Sigmoid colon (tissue), 7 donors: ENCODE data around the gene NANOS2. TPM values are rescaled to one million over a fixed set of nuclear protein-coding genes. Genes with fewer than 3 reads are reported as not detected.
A peak's percentile ranks its signal among the peaks of the same experiment; 100 is the strongest.

Experiments used
- DNase-seq: peaks from one replicate; pipeline ENCODE4 v3.0.0-alpha.2; 2019
- H3K27ac ChIP-seq, 4 donors: fragments of 200-600 bp; sonication (generic); one replicate each; pipeline ENCODE4 v1.5.1; 2016 to 2019; ENCODE audit warnings: mild to moderate bottlenecking in 1 of 4
- H3K27me3 ChIP-seq, 3 donors: fragments of 200-600 bp; sonication (generic); one replicate each; pipeline ENCODE4 v1.5.1; 2019; ENCODE audit warnings: mild to moderate bottlenecking in 1 of 3
- H3K36me3 ChIP-seq, 4 donors: fragments of 200-600 bp; sonication (generic); one replicate each; pipeline ENCODE4 v1.5.1; 2016 to 2019
- H3K4me1 ChIP-seq, 4 donors: fragments of 200-600 bp; sonication (generic); one replicate each; pipeline ENCODE4 v1.5.1; 2017 to 2019
- H3K4me3 ChIP-seq, 4 donors: fragments of 200-600 bp; sonication (generic); one replicate each; pipeline ENCODE4 v1.5.1; 2017 to 2019; ENCODE audit warnings: mild to moderate bottlenecking in 2 of 4, moderate library complexity in 1 of 4
- H3K9me3 ChIP-seq, 4 donors: fragments of 200-600 bp in 3 of 4; sonication (generic) in 3 of 4; one replicate each; pipeline versions ENCODE4 v1.5.1 to v1.6.1; 2013 to 2019
- EP300 ChIP-seq, 4 donors: sonication (generic); formaldehyde crosslinking; IDR thresholded peaks; one replicate each; pipeline ENCODE4 v1.6.1; 2017; ENCODE audit warnings: antibody characterized with exemption in 4 of 4
- POLR2A ChIP-seq, 2 donors: fragments of 450-650 bp; IDR thresholded peaks; one replicate each; pipeline ENCODE4 v1.6.1; 2016; ENCODE audit warnings: antibody characterized with exemption in 2 of 2, mild to moderate bottlenecking in 2 of 2, moderate library complexity in 2 of 2
- POLR2AphosphoS5 ChIP-seq, 4 donors: sonication (generic); formaldehyde crosslinking; IDR thresholded peaks; one replicate each; pipeline ENCODE4 v1.6.1; 2017; ENCODE audit warnings: antibody characterized with exemption in 4 of 4
- WGBS, 2 donors: extraction: QIAGEN DNeasy Blood & Tissue Kit; methylation state at CpG; one replicate each; pipeline ENCODE4 v1.1.7; 2013; 5-methylcytosine and 5-hydroxymethylcytosine counted together
- intact Hi-C: fragments of 100-400 bp; cut with DNase I; formaldehyde crosslinking; loops from one replicate; pipeline ENCODE4 v1.15.1; 2023
- polyA plus RNA-seq, 3 donors: library from polyadenylated mRNA; stranded (reverse); fragments of 200-250 nt; gene quantifications; one replicate each; pipeline ENCODE4 v1.2.3, GENCODE V29; 2013
- total RNA-seq, 4 donors: library from RNA; depleted of rRNA; stranded (reverse); fragments of >200 nt; gene quantifications; one replicate each; pipeline ENCODE4 v1.1.0, GENCODE V29; 2016
- TF ChIP-seq, protein P1 (sequence below), 4 experiments: fragments of 450-650 bp in 3 of 4; fragments of 200-600 bp in 1 of 4; IDR thresholded peaks; one replicate each; pipeline ENCODE4 v1.5.1; 2016 to 2019; ENCODE audit warnings: antibody characterized with exemption in 4 of 4, mild to moderate bottlenecking in 3 of 4, moderate library complexity in 2 of 4
- donor health status: healthy with polysubstance abuse.
- donor health status: Bipolar disorder and iron deficiency.
- donor health status: healthy.

Gene NANOS2
- total and polyA plus RNA-seq, 7 donors = 0.46 to 0.60 TPM; not detected in 5

DNA sequence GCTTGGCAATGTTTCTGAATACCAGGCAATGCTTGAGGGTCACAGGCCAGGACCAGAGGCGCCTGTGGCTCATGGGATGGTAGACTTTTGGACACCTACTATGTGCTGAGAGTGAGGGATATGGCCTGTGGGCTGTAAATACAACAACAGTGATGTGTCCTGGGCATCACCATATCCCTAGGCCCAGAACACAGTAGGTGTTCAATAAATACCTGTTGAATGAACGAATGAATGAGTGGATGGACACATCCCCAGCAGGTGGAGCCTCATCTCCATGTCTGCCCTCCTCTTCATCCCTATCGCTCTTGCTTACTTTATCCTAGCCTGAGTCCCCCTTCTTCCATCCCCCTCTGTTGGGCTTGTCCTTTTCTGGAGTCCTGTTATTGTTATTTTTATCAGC lies 16.5 kb upstream of the NANOS2 start:
- H3K27ac ChIP-seq = no peak overlapping the region
- WGBS, 2 donors = 65 to 75% methylated on average over 3 of the region's 3 CpGs
- no peak for DNase-seq
- no peak overlapping the region for H3K4me3 ChIP-seq
- no peaks in the 10 kb centered on the region for H3K36me3 ChIP-seq
- H3K9me3 ChIP-seq = no peaks in the 10 kb centered on the region
- TF ChIP-seq POLR2AphosphoS5 (IDR thresholded peaks at IDR 0.05) (no peak), EP300 (IDR thresholded peaks at IDR 0.05) (no peak), POLR2A (IDR thresholded peaks at IDR 0.05) (no peak)
- TF ChIP-seq, protein P1, sequence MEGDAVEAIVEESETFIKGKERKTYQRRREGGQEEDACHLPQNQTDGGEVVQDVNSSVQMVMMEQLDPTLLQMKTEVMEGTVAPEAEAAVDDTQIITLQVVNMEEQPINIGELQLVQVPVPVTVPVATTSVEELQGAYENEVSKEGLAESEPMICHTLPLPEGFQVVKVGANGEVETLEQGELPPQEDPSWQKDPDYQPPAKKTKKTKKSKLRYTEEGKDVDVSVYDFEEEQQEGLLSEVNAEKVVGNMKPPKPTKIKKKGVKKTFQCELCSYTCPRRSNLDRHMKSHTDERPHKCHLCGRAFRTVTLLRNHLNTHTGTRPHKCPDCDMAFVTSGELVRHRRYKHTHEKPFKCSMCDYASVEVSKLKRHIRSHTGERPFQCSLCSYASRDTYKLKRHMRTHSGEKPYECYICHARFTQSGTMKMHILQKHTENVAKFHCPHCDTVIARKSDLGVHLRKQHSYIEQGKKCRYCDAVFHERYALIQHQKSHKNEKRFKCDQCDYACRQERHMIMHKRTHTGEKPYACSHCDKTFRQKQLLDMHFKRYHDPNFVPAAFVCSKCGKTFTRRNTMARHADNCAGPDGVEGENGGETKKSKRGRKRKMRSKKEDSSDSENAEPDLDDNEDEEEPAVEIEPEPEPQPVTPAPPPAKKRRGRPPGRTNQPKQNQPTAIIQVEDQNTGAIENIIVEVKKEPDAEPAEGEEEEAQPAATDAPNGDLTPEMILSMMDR (IDR thresholded peaks at IDR 0.05) = no peak
- intact Hi-C loops = no loop called here
- peaks cover 0 to 41% (median 26%) of the 10 kb centered on the region in 3 donors for H3K27me3 ChIP-seq
- H3K4me1 ChIP-seq = peaks cover 0 to 7% (median 6%) of the 10 kb centered on the region in 4 donors

GRCh38 chr19:45929247-45929646 lies 14.7 kb upstream of the NANOS2 start:
- H3K4me1 ChIP-seq = peaks cover 0 to 7% (median 6%) of the 10 kb centered on the region in 4 donors
- WGBS, 2 donors = 77 to 89% methylated on average over 2 of the region's 2 CpGs
- no peak for TF ChIP-seq EP300 (IDR thresholded peaks at IDR 0.05)
- no peak for TF ChIP-seq POLR2AphosphoS5 (IDR thresholded peaks at IDR 0.05)
- TF ChIP-seq, protein P1 (IDR thresholded peaks at IDR 0.05) = no peak
- TF ChIP-seq POLR2A (IDR thresholded peaks at IDR 0.05) = no peak

DNA sequence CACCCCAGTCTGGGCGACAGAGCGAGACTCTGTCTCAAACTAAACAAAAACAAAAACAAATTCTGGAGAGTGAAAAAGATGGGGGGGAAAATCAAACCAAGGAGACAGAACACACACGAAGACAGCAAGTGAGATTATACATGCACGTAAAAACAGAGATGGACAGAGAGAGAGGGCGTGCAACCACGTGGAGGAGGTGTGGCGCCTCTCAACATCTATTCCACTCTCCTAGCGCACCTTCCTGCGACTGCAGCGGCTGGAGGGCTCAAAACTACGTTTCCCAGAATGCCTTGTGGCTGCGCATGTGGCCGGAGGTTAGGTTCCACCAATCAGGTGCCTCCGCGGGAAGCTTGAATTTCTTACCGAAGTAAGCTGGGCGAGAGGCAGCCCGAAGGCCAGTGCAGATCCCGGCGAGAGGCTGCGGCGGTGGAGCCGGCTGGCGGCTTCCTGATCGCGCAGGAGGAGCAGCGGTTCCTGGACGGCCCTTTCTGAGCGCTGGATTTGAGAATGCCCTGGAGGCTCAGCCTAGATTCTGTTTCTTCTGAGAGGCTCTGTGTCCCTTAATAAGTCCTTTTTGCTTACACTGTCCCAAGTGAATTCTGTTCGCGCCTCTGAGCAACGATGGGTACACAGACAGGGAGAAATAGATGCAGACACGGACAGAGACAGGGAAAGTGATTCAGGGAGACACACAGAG lies 13.1 kb upstream of the NANOS2 start:
- Histone ChIP-seq H3K27me3 (peaks cover 0 to 9% (median 0%) of the 10 kb centered on the region in 3 donors), H3K4me3 (no peak overlapping the region), H3K36me3 (no peaks in the 10 kb centered on the region), H3K4me1 (peaks cover 0 to 7% (median 6%) of the 10 kb centered on the region in 4 donors), H3K27ac (no peak overlapping the region), H3K9me3 (no peaks in the 10 kb centered on the region)
- peak; percentile 95 for DNase-seq
- 10 to 13% methylated on average over 33 of the region's 33 CpGs for WGBS, 2 donors
- intact Hi-C loops = no loop called here
- peak in 3 of 4 donors; percentile 26 to 49 (median 37) for TF ChIP-seq POLR2AphosphoS5 (IDR thresholded peaks at IDR 0.05)
- TF ChIP-seq, protein P1 (IDR thresholded peaks at IDR 0.05) = no peak

More at GRCh38 chr19:45929247-45929646, 14.7 kb upstream of the NANOS2 start:
- Histone ChIP-seq H3K9me3 (no peaks in the 10 kb centered on the region), H3K27ac (no peak overlapping the region), H3K4me3 (no peak overlapping the region), H3K36me3 (no peaks in the 10 kb centered on the region), H3K27me3 (peaks cover 0 to 23% (median 12%) of the 10 kb centered on the region in 3 donors)
- intact Hi-C loops = no loop called here
- no peak for DNase-seq

DNA sequence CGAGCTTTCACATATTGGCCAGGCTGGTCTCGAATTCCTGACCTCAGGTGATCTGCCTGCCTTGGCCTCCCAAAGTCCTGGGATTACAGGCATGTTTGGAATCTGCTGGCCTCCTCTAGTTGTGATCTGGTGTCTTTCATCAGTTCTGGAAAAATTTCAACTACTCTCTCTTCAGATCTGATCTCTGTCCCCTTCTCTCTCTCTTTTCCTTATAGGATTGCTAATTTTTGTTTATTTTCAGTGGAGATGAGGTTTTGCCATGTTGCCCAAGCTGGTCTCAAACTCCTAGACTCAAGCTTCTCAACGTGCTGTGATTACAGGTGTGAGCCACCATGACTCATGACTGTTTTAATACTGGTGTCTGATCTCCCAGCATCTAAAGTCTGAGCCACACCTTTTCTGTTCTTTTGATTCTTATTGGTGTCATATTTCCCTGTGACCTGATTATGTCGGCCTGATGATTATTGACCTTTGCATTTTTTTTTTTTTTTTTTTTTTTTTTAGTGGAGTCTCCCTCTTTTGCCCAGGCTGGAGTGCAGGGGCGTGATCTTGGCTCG lies 10.4 kb upstream of the NANOS2 start:
- Histone ChIP-seq H3K36me3 (no peaks in the 10 kb centered on the region), H3K9me3 (no peaks in the 10 kb centered on the region), H3K27me3 (no peaks in the 10 kb centered on the region), H3K4me1 (peaks cover 0 to 7% (median 6%) of the 10 kb centered on the region in 4 donors), H3K27ac (no peak overlapping the region), H3K4me3 (no peak overlapping the region)
- no peak for DNase-seq
- WGBS, 2 donors = 44 to 73% methylated on average over 6 of the region's 6 CpGs
- TF ChIP-seq, protein P1 (IDR thresholded peaks at IDR 0.05) = no peak
- TF ChIP-seq POLR2A (IDR thresholded peaks at IDR 0.05) (no peak), POLR2AphosphoS5 (IDR thresholded peaks at IDR 0.05) (no peak), EP300 (IDR thresholded peaks at IDR 0.05) (no peak)
- intact Hi-C loops = no loop called here
